22Rv1 (cell line): ENCODE results near the gene PAPPA.

ENCODE experiments used
- CTCF ChIP-seq: fragments of 450-650 bp; IDR thresholded peaks from 2 replicates; pipeline ENCODE4 v1.5.1; 2017; ENCODE audit warnings: mild to moderate bottlenecking
- ZFX ChIP-seq: fragments of 450-650 bp; IDR thresholded peaks from 2 replicates; pipeline ENCODE4 v1.6.1; 2017; ENCODE audit warnings: antibody characterized with exemption, borderline replicate concordance

GRCh38 chr9:116342941-116343340 lies 189.3 kb downstream of the PAPPA start:
- no peak for TF ChIP-seq CTCF
- TF ChIP-seq ZFX: no peak
